Adrenal gland (tissue), 19 donors: ENCODE measurements around the gene MYH13. TPM values are rescaled to one million over a fixed set of nuclear protein-coding genes. Genes with fewer than 3 reads are reported as not detected.

ENCODE experiments used
- DNase-seq, 7 donors: peaks; one replicate each; pipeline ENCODE4 v3.0.0-alpha.2; 2019 to 2020
- H3K27ac ChIP-seq, 5 donors: fragments of 200-600 bp; sonication (generic) in 4 of 5; 1 replicate in 3 of 5; 2 replicates in 2 of 5; pipeline versions ENCODE4 v1.5.1 to v1.8.0; 2016 to 2020; ENCODE audit warnings: mild to moderate bottlenecking in 1 of 5
- H3K27me3 ChIP-seq: fragments of 200-600 bp; 2 replicates; pipeline ENCODE4 v1.8.0; 2021
- H3K36me3 ChIP-seq, 2 donors: fragments of 200-600 bp; replicated peaks in 1 of 2; 1 replicate in 1 of 2; 2 replicates in 1 of 2; pipeline versions ENCODE4 v1.5.1 to v1.8.0; 2018 to 2022
- H3K4me1 ChIP-seq, 2 donors: fragments of 200-600 bp; replicated peaks in 1 of 2; 1 replicate in 1 of 2; 2 replicates in 1 of 2; pipeline versions ENCODE4 v1.5.1 to v1.8.0; 2018 to 2021
- H3K4me3 ChIP-seq, 4 donors: fragments of 200-600 bp; sonication (generic) in 3 of 4; one replicate each; pipeline ENCODE4 v1.5.1; 2016 to 2018
- H3K9me3 ChIP-seq, 3 donors: fragments of 200-600 bp; sonication (generic) in 1 of 3; replicated peaks in 1 of 3; 1 replicate in 2 of 3; 2 replicates in 1 of 3; pipeline versions ENCODE4 v1.5.1 to v1.8.0; 2016 to 2021
- CTCF ChIP-seq, 6 experiments: fragments of 450-650 bp in 4 of 6; fragments of 200-600 bp in 2 of 6; sonication (generic) in 1 of 6; IDR thresholded peaks; 1 replicate in 5 of 6; 2 replicates in 1 of 6; pipeline versions ENCODE4 v1.5.1 to v1.8.0; 2016 to 2021; ENCODE audit warnings: antibody characterized with exemption in 6 of 6, mild to moderate bottlenecking in 2 of 6, moderate library complexity in 1 of 6
- POLR2A ChIP-seq, 2 donors: fragments of 450-650 bp; IDR thresholded peaks; one replicate each; pipeline ENCODE4 v1.6.1; 2017; ENCODE audit warnings: antibody characterized with exemption in 2 of 2, mild to moderate bottlenecking in 2 of 2, moderate library complexity in 1 of 2
- WGBS, 4 donors: extraction: QIAGEN DNeasy Blood & Tissue Kit in 2 of 4; methylation state at CpG; one replicate each; pipeline versions ENCODE4 v1.1.5 to v1.1.7; 2013 to 2017; 5-methylcytosine and 5-hydroxymethylcytosine counted together
- intact Hi-C, 2 donors: fragments of 100-400 bp; cut with DNase I; formaldehyde crosslinking; loops; one replicate each; pipeline versions ENCODE4 v1.14.1 to v1.15.0; 2022 to 2023
- long read RNA-seq, 10 donors: library from polyadenylated mRNA in 3 of 10; unstranded in 2 of 10; stranded (forward) in 1 of 10; transcript quantifications; one replicate each; pipeline ENCODE4 v2.0.0 and lab custom pipeline, GENCODE V29; 2021 to 2026
- polyA plus RNA-seq, 3 donors: library from polyadenylated mRNA; stranded (reverse); fragments of 200-250 nt in 2 of 3; fragments of 350-450 nt in 1 of 3; fragmentation: Illumina TruSeq in 1 of 3; extraction: RNeasy Lipid Tissue Mini Kit (QIAGEN cat#74804) in 1 of 3; gene quantifications; one replicate each; pipeline ENCODE4 v1.2.3, GENCODE V29; 2013 to 2014
- total RNA-seq, 9 donors: library from RNA; depleted of rRNA in 4 of 9; stranded (reverse); fragments of >200 nt in 4 of 9; fragments of 120-200 nt in 1 of 9; fragmentation: NEBNext Ultra II Directional in 1 of 9; extraction: Animal tissue kit (Norgen Biotek cat#: 25700) in 1 of 9; gene quantifications; one replicate each; pipeline versions ENCODE4 v1.1.0 to v1.2.4, GENCODE V29; 2013 to 2023
- donor health status: healthy with polysubstance abuse.
- donor health status: Bipolar disorder and iron deficiency.
- donor health status: DM: yes; HTN: yes; CAD: no.
- donor health status: DM: no; HTN: no; CAD: no.
- donor health status: DM: no; HTN: no; CAD: no.
- donor health status: DM: yes; HTN: yes; CAD: no.

MYH13 gene
- total RNA-seq (not detected), polyA plus RNA-seq (not detected)
- long read RNA-seq, donor 1 = 0 reads
- long read RNA-seq, donor 2 = 0 reads
- long read RNA-seq, donor 3 = 0 reads
- long read RNA-seq, donor 4 = 0 reads
- long read RNA-seq, donor 5 = 0 reads
- long read RNA-seq, donor 6 = 0 reads
- long read RNA-seq, donor 7 = 0 reads
- long read RNA-seq, donor 8 = 0 reads
- long read RNA-seq, donor 9 = 0 reads
- long read RNA-seq, donor 10 = 0 reads

- Histone ChIP-seq H3K27ac (no peak within 1 kb of the TSS), H3K4me3 (no peak within 1 kb of the TSS), H3K4me1 (no peaks in the 10 kb centered on the region), H3K9me3 (no peaks in the 10 kb centered on the region), H3K27me3 (no peaks in the 10 kb centered on the region), H3K36me3 (no peaks in the 10 kb centered on the region)
- DNase-seq = no peak
- intact Hi-C loops = no loop called here
- WGBS, 4 donors = 67 to 81% (median 74%) methylated on average over 5 of the region's 5 CpGs
- TF ChIP-seq CTCF (IDR thresholded peaks at IDR 0.05) (no peak), POLR2A (IDR thresholded peaks at IDR 0.05) (no peak)
These were observed at the start of gene MYH13 for GRCh38 chr17:10372906-10373305. MYH13 (minus strand) TSS chr17:10373006; CDS start chr17:10364530, 8,476 bp downstream.

GRCh38 chr17:10421900-10422542, 49.2 kb upstream of the MYH13 start, which contains the start of gene MYH8:
MYH8 (minus strand) TSS chr17:10421950; CDS start chr17:10420227, 1,723 bp downstream.
- no peak within 1 kb of the TSS for H3K4me3 ChIP-seq
- no peak for DNase-seq
- WGBS, 4 donors = 73 to 85% (median 76%) methylated on average over 7 of the region's 7 CpGs
- H3K9me3 ChIP-seq = no peaks in the 10 kb centered on the region
- no peaks in the 10 kb centered on the region for H3K27me3 ChIP-seq
- no peak for TF ChIP-seq POLR2A (IDR thresholded peaks at IDR 0.05)
- TF ChIP-seq CTCF (IDR thresholded peaks at IDR 0.05) = no peak
- H3K36me3 ChIP-seq = no peaks in the 10 kb centered on the region
- intact Hi-C loops = no loop called here
- no peaks in the 10 kb centered on the region for H3K4me1 ChIP-seq
- H3K27ac ChIP-seq = no peak within 1 kb of the TSS

GRCh38 chr17:10421211-10421610, 48.4 kb upstream of the MYH13 start:
- H3K9me3 ChIP-seq = no peaks in the 10 kb centered on the region
- H3K27ac ChIP-seq = no peak overlapping the region
- H3K4me3 ChIP-seq = no peak overlapping the region
- H3K27me3 ChIP-seq = no peaks in the 10 kb centered on the region
- intact Hi-C loops = no loop called here
- TF ChIP-seq POLR2A (IDR thresholded peaks at IDR 0.05) (no peak), CTCF (IDR thresholded peaks at IDR 0.05) (no peak)
- DNase-seq = no peak
- H3K36me3 ChIP-seq = no peaks in the 10 kb centered on the region
- WGBS, 4 donors = 61 to 70% (median 65%) methylated on average over 2 of the region's 2 CpGs
- H3K4me1 ChIP-seq = no peaks in the 10 kb centered on the region

DNA sequence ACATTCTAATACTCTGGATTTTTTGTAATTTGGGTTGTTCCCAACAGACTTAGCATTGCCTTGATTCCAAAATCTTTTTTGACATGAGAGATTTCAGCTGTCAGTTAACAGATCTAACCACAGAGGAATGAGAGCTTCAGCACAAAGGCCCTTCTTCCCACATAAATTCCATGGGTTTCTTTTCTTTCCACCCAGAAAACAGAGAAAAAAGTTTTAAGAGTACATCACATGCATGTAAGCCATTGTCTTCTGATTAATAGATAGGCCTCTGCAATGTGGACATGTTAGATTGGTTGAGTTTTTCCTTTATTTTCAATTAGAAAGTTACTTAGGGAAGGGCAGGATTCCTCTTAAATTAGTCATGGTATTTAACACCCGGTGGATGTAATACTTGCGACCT, 48.0 kb upstream of the MYH13 start:
- 69 to 86% (median 80%) methylated on average over 2 of the region's 2 CpGs for WGBS, 4 donors
- no peak for DNase-seq
- Histone ChIP-seq H3K27me3 (no peaks in the 10 kb centered on the region), H3K4me3 (no peak overlapping the region), H3K4me1 (no peaks in the 10 kb centered on the region), H3K36me3 (no peaks in the 10 kb centered on the region), H3K27ac (no peak overlapping the region), H3K9me3 (no peaks in the 10 kb centered on the region)
- TF ChIP-seq CTCF (IDR thresholded peaks at IDR 0.05) (no peak), POLR2A (IDR thresholded peaks at IDR 0.05) (no peak)
- intact Hi-C loops = no loop called here
